NCI-H526 treated with DMSO at 0.1 percent for 48 hours (cell line): ENCODE measurements around the gene FAAH.

Experiments used
- DNase-seq: peaks from one replicate; lab custom pipeline; 2025; lab: John Stamatoyannopoulos, UW

The FAAH gene

DNA sequence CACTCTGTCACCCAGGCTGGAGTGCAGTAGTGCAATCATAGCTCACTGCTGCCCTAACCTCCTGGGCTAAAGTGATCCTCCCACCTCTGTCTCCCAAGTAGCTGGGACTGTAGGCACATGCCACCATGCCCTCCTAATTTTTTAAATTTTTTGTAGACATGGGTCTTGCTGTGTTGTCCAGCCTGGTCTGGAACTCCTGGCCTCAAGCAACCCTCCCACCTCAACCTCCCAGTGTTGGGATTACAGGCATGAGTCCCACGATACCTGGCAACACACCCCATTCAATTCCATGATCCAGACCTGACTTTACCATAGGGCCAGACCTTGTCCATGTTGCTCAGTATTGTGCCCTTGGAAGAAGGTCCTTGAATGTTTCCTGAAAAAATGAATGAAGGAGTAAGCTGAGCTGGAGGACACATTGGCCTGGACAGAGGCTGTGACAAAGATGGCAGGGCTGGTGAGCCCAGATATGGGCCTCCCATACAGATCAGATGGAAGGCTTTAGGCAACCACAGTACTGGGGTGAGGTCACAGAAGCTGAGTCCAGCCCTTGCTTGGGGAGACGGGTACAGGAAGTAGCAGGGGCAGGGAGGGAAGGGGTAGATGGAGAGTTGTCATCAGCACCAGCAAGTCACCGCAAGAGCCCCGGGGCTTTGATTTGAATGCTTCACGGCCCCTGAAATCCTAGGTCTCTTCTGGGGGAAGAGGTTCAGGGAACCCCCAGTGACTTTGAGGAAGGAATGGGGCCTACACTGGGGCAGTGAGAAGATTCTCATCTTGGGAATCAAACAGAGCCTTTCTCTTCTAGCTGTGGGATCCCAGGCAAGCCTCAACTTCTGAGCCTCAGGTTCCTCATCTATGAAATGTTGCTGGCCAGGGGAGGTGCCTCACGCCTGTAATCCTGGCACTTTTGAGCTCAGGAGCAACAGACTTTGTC is 55.4 kb downstream of the FAAH start:
- DNase-seq = no peak

DNA sequence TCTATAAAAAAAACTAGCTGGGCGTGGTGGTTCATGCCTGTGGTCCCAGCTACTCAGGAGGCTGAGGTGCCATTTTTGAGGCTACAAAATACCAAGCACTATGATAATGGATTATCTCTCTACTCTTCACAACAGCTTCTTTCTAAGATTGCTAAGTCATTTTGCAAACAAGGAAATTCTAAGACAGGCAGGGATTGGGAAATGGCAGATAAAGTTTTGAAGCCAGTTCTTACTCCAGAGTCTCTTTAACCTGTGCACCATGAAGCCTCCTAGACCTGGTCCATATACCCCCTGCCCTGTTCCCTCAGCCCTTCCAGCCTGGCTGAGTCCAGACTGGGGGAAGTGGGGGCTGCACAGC is 56.0 kb downstream of the FAAH start:
- no peak for DNase-seq

DNA sequence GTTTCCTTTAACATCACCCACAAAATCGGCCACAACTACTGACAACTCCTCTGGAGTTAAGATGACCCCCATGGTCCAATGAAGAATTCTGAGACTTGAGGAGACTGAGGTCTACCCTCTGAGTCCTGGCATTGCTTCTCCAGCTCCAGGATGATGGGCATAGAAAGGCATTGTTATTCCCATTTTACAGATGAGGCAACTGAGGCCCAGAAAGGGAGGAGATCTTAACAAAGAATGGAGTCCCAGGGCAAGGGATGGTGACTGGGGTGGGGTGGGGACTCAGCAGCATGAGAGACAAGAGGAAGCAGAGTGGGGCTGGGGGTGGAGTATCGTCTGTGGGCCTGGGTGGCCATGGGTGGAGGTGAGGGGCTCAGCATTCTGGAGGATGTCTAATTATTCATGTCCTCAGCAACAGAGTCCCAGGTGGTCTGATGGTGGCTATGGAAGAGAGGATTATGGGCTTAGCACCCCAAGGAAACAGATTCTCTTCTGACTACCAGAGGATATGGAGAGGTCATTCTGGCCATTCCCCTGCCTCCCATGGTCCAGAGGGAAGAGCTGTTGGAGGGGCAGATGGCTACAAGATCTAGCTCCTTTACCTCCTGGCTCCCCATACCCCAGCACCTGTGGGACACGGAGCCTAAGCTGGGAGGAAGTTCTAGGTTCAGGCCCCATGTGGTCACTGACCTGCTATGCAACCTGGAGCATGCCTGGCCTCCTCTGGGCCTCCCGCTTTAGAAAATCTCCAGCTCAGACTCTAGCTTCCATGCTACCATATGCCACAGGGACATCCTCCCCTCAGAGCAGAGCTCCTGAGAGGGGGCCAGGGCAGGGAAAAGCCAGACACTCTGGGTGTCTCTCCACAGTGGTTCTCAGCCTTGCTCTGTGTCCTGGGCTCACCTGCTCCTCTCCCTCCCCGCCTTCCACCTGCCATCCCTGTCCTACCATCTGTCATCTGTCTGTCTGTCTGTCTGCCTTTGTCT is 58.1 kb downstream of the FAAH start:
- DNase-seq = no peak

DNA sequence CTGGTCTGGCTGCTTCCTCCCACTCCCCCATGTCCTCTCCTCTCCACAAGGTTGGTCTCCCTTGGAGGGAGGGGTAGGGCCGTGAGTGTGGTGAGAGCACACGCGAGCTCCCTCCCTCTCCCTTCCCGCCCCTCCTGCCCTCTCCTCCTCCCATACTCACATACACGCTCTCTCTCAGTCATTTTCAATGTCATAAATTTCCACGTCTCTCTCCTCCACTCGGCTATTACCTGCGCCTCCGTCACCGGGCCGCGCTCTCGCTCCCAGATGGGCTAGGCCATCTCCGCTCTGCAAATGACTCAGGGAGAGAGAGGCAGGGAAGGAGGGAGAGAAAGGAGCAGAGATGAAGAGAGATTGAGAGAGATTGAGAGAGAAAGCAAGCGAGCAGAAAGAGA is 58.8 kb downstream of the FAAH start:
- DNase-seq = no peak

DNA sequence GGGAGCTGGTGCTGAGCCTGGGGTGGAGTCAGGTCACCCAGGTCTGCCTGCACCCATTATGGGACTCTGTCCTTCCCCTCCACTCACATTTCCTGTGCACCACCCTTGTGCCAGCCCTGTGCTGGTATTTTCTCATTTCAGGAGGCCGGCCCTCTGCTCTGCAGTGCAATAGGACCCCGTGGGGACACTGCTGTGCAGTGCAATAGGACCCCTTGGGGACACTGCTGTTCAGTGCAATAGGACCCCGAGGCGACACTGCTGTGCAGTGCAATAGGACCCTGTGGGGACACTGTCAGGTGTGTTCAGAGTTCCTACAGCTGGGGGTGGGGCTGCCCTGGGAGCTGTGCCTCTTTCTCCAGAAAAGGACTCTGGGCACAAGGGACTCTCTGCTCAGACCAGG is 59.3 kb downstream of the FAAH start:
- no peak for DNase-seq

DNA sequence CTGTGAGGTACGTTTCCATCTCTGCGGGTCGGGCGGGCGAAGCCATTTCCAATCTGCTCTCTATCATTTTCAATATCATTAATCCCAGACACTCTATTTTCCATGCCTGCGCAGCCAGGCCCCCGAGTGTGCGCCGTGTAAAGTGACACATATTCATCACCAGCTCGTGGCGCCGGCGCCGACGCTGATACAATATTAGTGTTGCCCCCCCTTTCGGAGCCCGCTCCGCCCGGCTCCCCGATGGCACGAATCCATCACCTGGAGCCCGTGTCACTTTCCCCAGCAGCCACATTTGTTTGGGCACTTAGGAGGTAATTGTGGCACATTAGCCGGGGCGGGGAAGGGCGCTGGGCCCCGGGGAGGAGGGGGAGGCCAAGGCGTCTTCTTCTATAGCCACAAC is 61.8 kb downstream of the FAAH start:
- no peak for DNase-seq

DNA sequence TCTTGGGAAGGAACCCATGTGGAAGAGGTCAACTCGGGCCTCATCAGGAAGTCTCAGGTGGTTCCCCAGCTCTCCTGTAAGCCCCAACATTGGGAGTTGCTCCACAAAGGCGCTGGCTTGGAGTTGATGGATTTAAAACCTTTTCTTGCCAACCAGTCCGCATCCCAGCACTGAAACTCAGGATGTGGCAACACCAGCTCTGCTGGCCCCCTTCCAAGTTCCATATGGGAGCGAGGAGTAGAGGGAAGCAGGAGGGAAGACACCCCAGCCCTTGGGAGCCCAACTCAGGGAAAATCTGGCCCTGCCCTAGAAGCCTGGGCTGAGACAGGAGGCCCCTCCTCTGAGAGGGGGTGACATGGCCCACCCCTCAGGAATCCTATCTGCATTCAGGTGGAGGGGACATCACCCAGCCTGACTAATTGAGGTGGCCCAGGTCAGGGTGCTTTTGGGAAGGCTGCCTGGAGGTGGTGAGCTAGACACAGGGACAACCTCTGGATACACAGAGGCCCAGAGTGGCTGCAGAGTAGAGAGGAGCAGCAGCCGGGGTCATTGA is 62.4 kb downstream of the FAAH start:
- DNase-seq = no peak

DNA sequence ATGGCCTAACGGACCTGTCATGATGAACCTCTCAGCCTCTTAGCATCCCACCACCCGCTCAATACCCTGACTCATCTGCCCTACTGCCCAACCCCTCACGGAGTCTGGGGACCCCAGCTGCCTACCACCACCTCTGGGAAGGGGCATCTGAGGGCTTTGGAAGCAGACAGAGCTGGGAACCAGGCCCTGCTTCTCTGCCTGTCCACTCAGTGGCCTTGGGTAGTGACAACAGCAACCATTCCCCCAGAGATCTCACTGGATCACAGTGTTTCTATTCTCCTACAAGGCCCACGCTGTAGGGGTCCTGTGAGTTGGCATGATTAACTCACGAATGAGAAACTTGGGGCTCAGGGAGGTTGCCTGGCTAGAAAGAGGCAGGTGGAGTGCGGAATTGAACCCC is 63.1 kb downstream of the FAAH start:
- no peak for DNase-seq

DNA sequence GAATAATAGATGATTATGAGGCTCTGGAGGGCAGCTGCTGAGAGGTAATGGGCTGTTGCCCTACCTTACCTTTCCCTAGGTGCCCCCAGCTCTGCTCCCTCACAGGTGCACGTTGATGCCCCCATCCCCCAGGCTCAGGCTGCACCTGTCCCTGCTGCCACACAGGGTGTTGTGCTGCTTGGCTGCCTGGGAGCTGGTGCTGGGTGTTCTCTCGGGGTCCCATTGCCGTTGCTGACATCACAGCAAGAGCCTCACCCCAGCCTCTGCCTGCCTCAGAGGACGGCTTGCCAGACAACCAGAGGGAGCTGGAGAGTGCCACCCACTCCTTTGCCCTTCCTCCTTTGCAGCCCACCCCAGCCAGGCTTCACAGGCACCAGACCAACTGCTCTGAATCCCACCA is 64.1 kb downstream of the FAAH start:
- no peak for DNase-seq

DNA sequence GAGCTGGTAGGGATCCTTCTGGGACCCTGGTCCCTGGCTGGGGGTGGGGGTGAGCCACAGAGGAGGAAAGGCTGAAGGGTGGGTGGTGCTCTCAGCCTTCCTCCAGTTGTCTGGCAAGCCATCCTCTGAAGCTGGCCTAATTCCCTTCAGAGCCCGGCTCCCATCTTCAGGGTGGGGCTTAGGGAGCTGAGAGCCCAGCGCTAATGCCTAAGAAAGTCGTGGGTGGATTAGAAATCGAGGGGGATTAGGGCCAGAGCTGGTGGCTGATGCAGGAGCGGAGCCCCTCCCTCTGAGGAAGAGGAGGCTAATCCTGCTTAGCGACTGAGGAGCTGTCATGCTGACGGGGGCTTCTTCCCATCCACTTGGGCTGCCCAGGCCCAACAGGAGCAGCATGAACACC is 64.7 kb downstream of the FAAH start:
- no peak for DNase-seq

DNA sequence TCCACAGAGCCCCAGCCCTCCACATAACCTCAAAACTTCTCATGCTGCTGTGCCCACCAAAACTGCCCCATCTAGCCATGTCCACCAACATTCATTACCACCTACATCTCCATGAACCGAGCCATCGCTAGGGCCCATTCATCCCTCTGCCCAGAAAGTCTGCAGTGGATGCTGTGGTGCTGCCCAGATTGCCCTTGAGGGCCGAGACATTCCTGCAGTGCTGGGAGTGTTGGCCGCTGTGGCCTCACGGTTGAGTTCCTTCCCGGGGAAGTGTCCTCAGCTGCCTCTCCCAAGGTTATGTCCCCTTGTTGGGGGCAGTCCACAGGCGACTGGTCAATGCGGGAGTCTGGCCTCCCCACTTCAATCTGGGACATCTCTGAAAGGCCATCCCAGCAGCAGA is 65.2 kb downstream of the FAAH start:
- DNase-seq = no peak

DNA sequence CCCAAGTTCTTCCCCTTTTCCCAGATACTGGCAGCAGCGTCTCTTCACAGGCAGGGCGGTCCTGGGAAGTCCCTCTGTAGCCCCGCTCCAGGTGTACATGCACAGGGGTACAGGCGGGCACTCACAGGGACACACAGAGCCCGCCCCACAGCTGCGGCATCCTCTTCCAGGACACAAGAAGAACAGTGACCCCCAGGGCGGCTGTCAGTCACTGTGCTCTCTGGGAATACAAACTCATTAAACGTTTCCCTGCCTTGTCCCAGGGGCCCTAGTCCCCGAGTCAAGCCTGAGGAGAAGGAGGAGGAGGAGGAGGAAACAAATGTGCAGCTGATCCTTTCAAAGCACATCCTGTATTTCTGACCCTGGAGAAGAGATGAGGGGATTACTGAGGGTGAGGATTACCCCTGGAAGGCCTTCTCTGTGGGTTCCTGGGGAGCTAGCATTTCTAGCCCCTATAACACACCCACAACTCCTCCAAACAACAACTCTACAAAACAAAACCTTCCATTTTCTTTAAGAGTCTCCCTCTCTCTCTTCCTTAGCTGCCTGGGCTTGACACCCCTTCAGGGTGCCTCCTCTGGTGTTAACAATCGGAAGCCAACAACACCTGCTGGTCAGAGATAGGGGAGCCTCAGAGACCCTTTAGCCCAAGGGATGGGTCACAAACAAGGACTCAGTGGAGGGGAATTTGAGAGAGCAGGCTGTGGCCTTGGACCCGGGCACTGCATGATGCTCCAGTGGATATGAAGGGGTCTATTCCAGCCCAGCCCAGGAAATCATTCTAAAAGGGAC is 67.1 kb downstream of the FAAH start:
- DNase-seq = no peak

DNA sequence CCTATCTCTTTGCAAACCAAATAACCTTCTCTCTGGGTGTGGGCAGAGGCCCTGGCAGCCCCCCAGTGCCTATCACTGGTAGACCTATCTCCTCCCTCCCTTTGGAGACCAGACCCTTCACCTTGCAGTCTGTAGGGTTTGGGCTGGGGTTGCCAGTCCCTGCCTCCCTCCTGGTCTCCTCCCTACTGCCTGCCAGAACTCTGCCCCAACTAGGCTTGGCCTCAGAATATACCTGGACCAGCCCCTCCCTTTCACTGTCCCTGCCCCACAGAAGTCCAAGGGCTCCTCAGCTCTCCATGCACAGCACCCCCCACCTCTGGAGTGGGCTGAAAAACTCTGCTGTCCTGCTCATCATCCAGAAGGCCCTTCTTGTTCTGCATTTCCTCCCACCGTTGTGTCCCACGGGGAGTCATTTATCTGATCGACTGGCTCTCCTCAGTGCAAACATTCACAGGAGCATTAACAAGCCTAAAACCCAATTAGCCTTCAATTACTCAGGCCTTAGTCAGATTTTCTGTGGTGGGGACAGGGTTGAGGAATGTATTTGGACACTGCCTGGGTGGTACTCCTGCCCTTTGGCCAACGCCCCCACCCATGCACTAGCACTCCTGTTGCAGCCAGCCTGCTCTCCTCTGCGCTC is 67.8 kb downstream of the FAAH start:
- no peak for DNase-seq
